IMR-90 (cell line): ENCODE measurements around the gene TNFRSF17. TPM values are rescaled to one million over a fixed set of nuclear protein-coding genes. Genes with fewer than 3 reads are reported as not detected.

Experiments used
- ATAC-seq: fragments of 200-7000 bp; cut with Tn5 transposase; 2 replicates; pipeline ENCODE4 v1.9.1; 2020; ENCODE audit warnings: low read depth, mild to moderate bottlenecking, moderate library complexity
- BruUV-seq: library from RNA; stranded (reverse); fragments of 400-500 nt; replicated peaks from 2 replicates; lab custom pipeline; 2021; lab: Mats Ljungman, UMichigan
- CTCF ChIA-PET: fragments of 300-600 bp; formaldehyde crosslinking; extraction: SDS; loops from one replicate; lab custom pipeline; 2021; ENCODE audit warnings: antibody characterized with exemption; lab: Yijun Ruan, JAX
- POLR2A ChIA-PET: fragments of 300-600 bp; sonication (Branson Sonifier 250); formaldehyde crosslinking; loops from one replicate; lab custom pipeline; 2022; ENCODE audit warnings: antibody characterized with exemption; ENCODE audit not compliant: unreplicated experiment; lab: Charles Lee
- DNase-seq: peaks from one replicate; pipeline ENCODE4 v3.0.0; 2013
- H2AFZ ChIP-seq: replicated peaks from 2 replicates; pipeline ENCODE3; 2013; ENCODE audit warnings: low read length, mild to moderate bottlenecking; ENCODE audit not compliant: poor library complexity
- H2AK5ac ChIP-seq: 2 replicates; pipeline ENCODE4 v1.6.1; 2013; ENCODE audit warnings: low read depth, low read length, inconsistent platforms
- H2AK9ac ChIP-seq: replicated peaks from 2 replicates; pipeline ENCODE3; 2013; ENCODE audit warnings: mild to moderate bottlenecking, low read depth, low read length, moderate library complexity; ENCODE audit not compliant: poor library complexity
- H2BK120ac ChIP-seq: 2 replicates; pipeline ENCODE4 v1.6.1; 2013; ENCODE audit warnings: low read depth, low read length, inconsistent platforms
- H2BK15ac ChIP-seq: 3 replicates; pipeline ENCODE4 v1.6.1; 2013; ENCODE audit warnings: low read depth, low read length, inconsistent platforms
- H2BK20ac ChIP-seq: 2 replicates; pipeline ENCODE4 v1.6.1; 2013; ENCODE audit warnings: low read depth, mild to moderate bottlenecking, inconsistent platforms, low read length, moderate library complexity
- H2BK5ac ChIP-seq: 2 replicates; pipeline ENCODE4 v1.6.1; 2013; ENCODE audit warnings: mild to moderate bottlenecking, low read depth, low read length, inconsistent platforms; ENCODE audit not compliant: poor library complexity, severe bottlenecking
- H3K14ac ChIP-seq: replicated peaks from 2 replicates; pipeline ENCODE4 v1.6.1; 2013; ENCODE audit warnings: low read depth, low read length, inconsistent platforms
- H3K18ac ChIP-seq: 2 replicates; pipeline ENCODE4 v1.6.1; 2013; ENCODE audit warnings: low read depth, low read length, control low read depth
- H3K23ac ChIP-seq: 2 replicates; pipeline ENCODE4 v1.6.1; 2013; ENCODE audit warnings: low read depth, low read length, inconsistent platforms
- H3K27ac ChIP-seq: 2 replicates; pipeline ENCODE4 v1.5.1; 2013; ENCODE audit warnings: mild to moderate bottlenecking, control low read depth, low read length; ENCODE audit not compliant: insufficient read depth
- H3K27me3 ChIP-seq: 2 replicates; pipeline ENCODE4 v1.6.1; 2013; ENCODE audit warnings: low read length; ENCODE audit not compliant: control insufficient read depth, insufficient read depth
- H3K36me3 ChIP-seq: 2 replicates; pipeline ENCODE4 v1.6.1; 2013; ENCODE audit warnings: low read length, mixed read lengths; ENCODE audit not compliant: control insufficient read depth, insufficient read depth
- H3K4ac ChIP-seq: 2 replicates; pipeline ENCODE4 v1.6.1; 2013; ENCODE audit warnings: low read depth, low read length, inconsistent platforms
- H3K4me1 ChIP-seq: 2 replicates; pipeline ENCODE4 v1.6.1; 2013; ENCODE audit warnings: low read length, mixed read lengths; ENCODE audit not compliant: control insufficient read depth, insufficient read depth
- H3K4me2 ChIP-seq: 2 replicates; pipeline ENCODE4 v1.6.1; 2013; ENCODE audit warnings: low read depth, mild to moderate bottlenecking, control low read depth, low read length, moderate library complexity
- H3K4me3 ChIP-seq: 2 replicates; pipeline ENCODE4 v1.5.1; 2013; ENCODE audit warnings: low read depth, mild to moderate bottlenecking, control low read depth, low read length, moderate library complexity; ENCODE audit not compliant: insufficient read depth
- H3K56ac ChIP-seq: 2 replicates; pipeline ENCODE4 v1.6.1; 2013; ENCODE audit warnings: low read length, inconsistent platforms; ENCODE audit not compliant: insufficient read depth; ENCODE audit errors: extremely low read depth
- H3K79me1 ChIP-seq, 2 experiments: 2 replicates each; pipeline ENCODE4 v1.6.1; 2013; ENCODE audit warnings: low read length in 2 of 2, inconsistent platforms in 1 of 2, low read depth in 1 of 2
- H3K9ac ChIP-seq: 2 replicates; pipeline ENCODE4 v1.6.1; 2013; ENCODE audit warnings: low read depth, low read length, control low read depth
- H3K9me1 ChIP-seq: 2 replicates; pipeline ENCODE4 v1.6.1; 2013; ENCODE audit warnings: low read length, inconsistent platforms; ENCODE audit not compliant: insufficient read depth
- H3K9me3 ChIP-seq: 2 replicates; pipeline ENCODE4 v1.6.1; 2013; ENCODE audit warnings: low read length; ENCODE audit not compliant: control insufficient read depth, insufficient read depth
- H4K20me1 ChIP-seq: 2 replicates; pipeline ENCODE4 v1.6.1; 2013; ENCODE audit warnings: low read length, inconsistent platforms; ENCODE audit not compliant: insufficient read depth
- H4K5ac ChIP-seq: 2 replicates; pipeline ENCODE4 v1.6.1; 2013; ENCODE audit warnings: mild to moderate bottlenecking, low read depth, low read length, control low read depth
- H4K8ac ChIP-seq, 2 experiments: 2 replicates each; pipeline ENCODE4 v1.6.1; 2013; ENCODE audit warnings: low read depth in 2 of 2, low read length in 2 of 2, control low read depth in 1 of 2, inconsistent platforms in 1 of 2
- H4K91ac ChIP-seq: 2 replicates; pipeline ENCODE4 v1.6.1; 2013; ENCODE audit warnings: low read depth, low read length, inconsistent platforms; ENCODE audit not compliant: insufficient read depth
- BHLHE40 ChIP-seq: fragments of 150-350 bp; IDR thresholded peaks from 2 replicates; pipeline ENCODE4 v1.6.1; 2016; ENCODE audit warnings: mild to moderate bottlenecking, low read depth, low read length
- CEBPB ChIP-seq: IDR thresholded peaks from 2 replicates; pipeline ENCODE4 v1.6.1; 2012; ENCODE audit warnings: low read depth, low read length, improper control_type of control experiment
- CHD1 ChIP-seq: IDR thresholded peaks from 2 replicates; pipeline ENCODE4 v1.6.1; 2012; ENCODE audit warnings: low read depth, low read length, improper control_type of control experiment
- CTCF ChIP-seq: conservative IDR thresholded peaks from 2 replicates; pipeline ENCODE4 v1.5.1; 2012; ENCODE audit warnings: mild to moderate bottlenecking, low read depth, low read length, improper control_type of control experiment
- ELK1 ChIP-seq: fragments of 150-350 bp; IDR thresholded peaks from 2 replicates; pipeline ENCODE4 v1.6.1; 2016; ENCODE audit warnings: low read depth, mild to moderate bottlenecking, low read length, moderate library complexity, borderline replicate concordance
- FOS ChIP-seq: fragments of 150-350 bp; IDR thresholded peaks from 2 replicates; pipeline ENCODE4 v1.6.1; 2016; ENCODE audit warnings: low read depth, low read length
- MAFK ChIP-seq: IDR thresholded peaks from 2 replicates; pipeline ENCODE4 v1.6.1; 2012; ENCODE audit warnings: low read depth, low read length, improper control_type of control experiment
- MAZ ChIP-seq: IDR thresholded peaks from 2 replicates; pipeline ENCODE4 v1.6.1; 2012; ENCODE audit warnings: low read depth, mild to moderate bottlenecking, low read length, improper control_type of control experiment, moderate library complexity, borderline replicate concordance
- MXI1 ChIP-seq: IDR thresholded peaks from 2 replicates; pipeline ENCODE4 v1.6.1; 2012; ENCODE audit warnings: low read depth, mild to moderate bottlenecking, low read length, moderate library complexity, borderline replicate concordance
- NFE2L2 ChIP-seq: fragments of 150-350 bp; IDR thresholded peaks from 2 replicates; pipeline ENCODE4 v1.6.1; 2016; ENCODE audit warnings: low read depth, mild to moderate bottlenecking, low read length
- POLR2A ChIP-seq: IDR thresholded peaks from 2 replicates; pipeline ENCODE4 v1.6.1; 2012; ENCODE audit warnings: mild to moderate bottlenecking, low read depth, low read length
- RAD21 ChIP-seq: IDR thresholded peaks from 2 replicates; pipeline ENCODE4 v1.6.1; 2012; ENCODE audit warnings: low read length, improper control_type of control experiment
- RCOR1 ChIP-seq: IDR thresholded peaks from 2 replicates; pipeline ENCODE4 v1.6.1; 2012; ENCODE audit warnings: mild to moderate bottlenecking, low read length, improper control_type of control experiment; ENCODE audit not compliant: insufficient replicate concordance
- RFX5 ChIP-seq: IDR thresholded peaks from 2 replicates; pipeline ENCODE4 v1.8.0; 2012; ENCODE audit warnings: low read depth, mild to moderate bottlenecking, low read length, moderate library complexity
- SMC3 ChIP-seq: fragments of 150-350 bp; IDR thresholded peaks from 2 replicates; pipeline ENCODE4 v1.6.1; 2016; ENCODE audit warnings: low read depth, mild to moderate bottlenecking, antibody characterized with exemption, low read length, moderate library complexity
- USF2 ChIP-seq: fragments of 150-350 bp; IDR thresholded peaks from 2 replicates; pipeline ENCODE4 v1.6.1; 2017; ENCODE audit warnings: mild to moderate bottlenecking, antibody characterized with exemption, low read length, low read depth
- WGBS, 2 experiments: methylation state at CpG; one replicate each; pipeline versions ENCODE4 v1.1.5 to v1.1.7; 2013; ENCODE audit warnings: missing lambda C conversion rate in 2 of 2; ENCODE audit not compliant: insufficient read length in 1 of 2; ENCODE audit errors: extremely low coverage in 2 of 2; 5-methylcytosine and 5-hydroxymethylcytosine counted together
- dilution Hi-C: fragments of 300-500 bp; cut with HindIII; formaldehyde crosslinking; loops from one replicate; pipeline ENCODE4 v1.14.3; 2018; ENCODE audit warnings: low sequenced_read_pairs; ENCODE audit not compliant: unreplicated experiment
- in situ Hi-C: fragments of 300-500 bp; cut with MboI; formaldehyde crosslinking; loops from 3 replicates; pipeline ENCODE4 v1.14.3; 2019; ENCODE audit warnings: low sequenced_read_pairs, inconsistent platforms, mixed read lengths
- intact Hi-C: fragments of 100-400 bp; cut with micrococcal nuclease; formaldehyde crosslinking; loops from 2 replicates; pipeline ENCODE4 v1.10.0; 2022
- polyA plus RNA-seq, 3 experiments: library from polyadenylated mRNA; depleted of rRNA; stranded (reverse); fragments of >200 nt; gene quantifications; 2 replicates each; pipeline ENCODE4 v1.2.3, GENCODE V29; 2012; ENCODE audit warnings: low replicate concordance in 1 of 3
- total RNA-seq: library from RNA; depleted of rRNA; stranded (reverse); fragments of >200 nt; gene quantifications from 2 replicates; pipeline ENCODE4 v1.2.3, GENCODE V29; 2012

The TNFRSF17 gene
- total and polyA plus RNA-seq, 2 of the 4 experiments (the other 2 are of a cell fraction) = not detected

- intact Hi-C loops = loop anchor here (1.0 kb wide), 1 partner anchor 119 kb away; no protein-coding TSS in a partner anchor
- DNase-seq (no peak), ATAC-seq (no peak)
- H3K4ac ChIP-seq = no peak overlapping the region
- no peak overlapping the region for H3K18ac ChIP-seq
- no peaks in the 10 kb centered on the region for H3K36me3 ChIP-seq
- no peak overlapping the region for H3K14ac ChIP-seq
- no peak overlapping the region for H3K27ac ChIP-seq
- no peak overlapping the region for H4K8ac ChIP-seq
- H3K27me3 ChIP-seq = no peaks in the 10 kb centered on the region
- H4K91ac ChIP-seq = no peak overlapping the region
- no peaks in the 10 kb centered on the region for H3K79me1 ChIP-seq
- H3K23ac ChIP-seq = no peak overlapping the region
- no peak overlapping the region for H2BK20ac ChIP-seq
- no peak overlapping the region for H2AK9ac ChIP-seq
- H2BK5ac ChIP-seq = no peak overlapping the region
- H4K20me1 ChIP-seq = no peaks in the 10 kb centered on the region
- dilution Hi-C loops = no loop called here
- H3K9me1 ChIP-seq = peaks cover 7% of the 10 kb centered on the region
- H2BK120ac ChIP-seq = no peak overlapping the region
- H3K4me1 ChIP-seq = peaks cover 6% of the 10 kb centered on the region
- no peak overlapping the region for H2BK15ac ChIP-seq
- 80% methylated on average over 1 of the region's 5 CpGs; no CpG with 5 or more reads in 1 of the 2 experiments for WGBS, 2 experiments
- H2AK5ac ChIP-seq = no peak overlapping the region
- ChIA-PET POLR2A (no interaction called here), CTCF (interaction anchor here (0.6 to 1.9 kb wide), 3 partner anchors 35 to 294 kb away, joined by 3 to 15 read pairs (median 4); no protein-coding TSS in a partner anchor)
- no peak overlapping the region for H3K4me2 ChIP-seq
- no peak overlapping the region for H3K56ac ChIP-seq
- in situ Hi-C loops = no loop called here
- H3K9me3 ChIP-seq = no peaks in the 10 kb centered on the region
- no peak overlapping the region for H4K5ac ChIP-seq
- no peak for TF ChIP-seq MAZ
- TF ChIP-seq FOS = no peak
- TF ChIP-seq RFX5 = no peak
- no peak for TF ChIP-seq NFE2L2
- no peak for TF ChIP-seq ELK1
- no peak for TF ChIP-seq CHD1
- no peak for TF ChIP-seq RAD21
- no peak for TF ChIP-seq MXI1
- no peak for TF ChIP-seq BHLHE40
- TF ChIP-seq CEBPB = no peak
- TF ChIP-seq CTCF = no peak
- no peak for TF ChIP-seq POLR2A
- TF ChIP-seq USF2 = no peak
- TF ChIP-seq MAFK = no peak
- TF ChIP-seq RCOR1 = no peak
- no peak for TF ChIP-seq SMC3
- no peak overlapping the region for H3K9ac ChIP-seq
- no TSS peak for BruUV-seq
- no peak overlapping the region for H2AFZ ChIP-seq
- H3K4me3 ChIP-seq = no peak overlapping the region
Measured at GRCh38 chr16:11948819-11949218, 16.2 kb upstream of the TNFRSF17 start.
